OCI-LY3 (cell line): ENCODE measurements around the gene CCDC172.

Experiments used
- CTCF ChIP-seq: fragments of 200-600, 300-600 bp; sonication (generic); IDR thresholded peaks from 2 replicates; pipeline ENCODE4 v1.5.1; 2014; ENCODE audit warnings: antibody characterized with exemption, low read length, low read depth
- EZH2phosphoT487 ChIP-seq: fragments of 200-600 bp; shearing (Covaris generic); IDR thresholded peaks from 2 replicates; pipeline ENCODE4 v1.6.1; 2018; ENCODE audit warnings: antibody characterized with exemption, mixed run types, low read depth

- TF ChIP-seq CTCF (no peak), EZH2phosphoT487 (no peak)
Observed at GRCh38 chr10:116395223-116395985, 71.2 kb downstream of the CCDC172 start.
